Stimulated activated CD4-positive, alpha-beta T cell treated with anti-CD3 and anti-CD28 coated beads, Interleukin-1b, Interleukin-23, amount 100 ng/mL, for 1 hour (primary cell): ENCODE results near the gene PEAR1.
A peak's percentile ranks its signal among the peaks of the same experiment; 100 is the strongest.

ENCODE experiments used
- DNase-seq, 2 donors: peaks; one replicate each; pipeline ENCODE4 v3.0.0-alpha.2; 2020; ENCODE audit warnings: low read depth in 2 of 2

The PEAR1 gene, protein sequence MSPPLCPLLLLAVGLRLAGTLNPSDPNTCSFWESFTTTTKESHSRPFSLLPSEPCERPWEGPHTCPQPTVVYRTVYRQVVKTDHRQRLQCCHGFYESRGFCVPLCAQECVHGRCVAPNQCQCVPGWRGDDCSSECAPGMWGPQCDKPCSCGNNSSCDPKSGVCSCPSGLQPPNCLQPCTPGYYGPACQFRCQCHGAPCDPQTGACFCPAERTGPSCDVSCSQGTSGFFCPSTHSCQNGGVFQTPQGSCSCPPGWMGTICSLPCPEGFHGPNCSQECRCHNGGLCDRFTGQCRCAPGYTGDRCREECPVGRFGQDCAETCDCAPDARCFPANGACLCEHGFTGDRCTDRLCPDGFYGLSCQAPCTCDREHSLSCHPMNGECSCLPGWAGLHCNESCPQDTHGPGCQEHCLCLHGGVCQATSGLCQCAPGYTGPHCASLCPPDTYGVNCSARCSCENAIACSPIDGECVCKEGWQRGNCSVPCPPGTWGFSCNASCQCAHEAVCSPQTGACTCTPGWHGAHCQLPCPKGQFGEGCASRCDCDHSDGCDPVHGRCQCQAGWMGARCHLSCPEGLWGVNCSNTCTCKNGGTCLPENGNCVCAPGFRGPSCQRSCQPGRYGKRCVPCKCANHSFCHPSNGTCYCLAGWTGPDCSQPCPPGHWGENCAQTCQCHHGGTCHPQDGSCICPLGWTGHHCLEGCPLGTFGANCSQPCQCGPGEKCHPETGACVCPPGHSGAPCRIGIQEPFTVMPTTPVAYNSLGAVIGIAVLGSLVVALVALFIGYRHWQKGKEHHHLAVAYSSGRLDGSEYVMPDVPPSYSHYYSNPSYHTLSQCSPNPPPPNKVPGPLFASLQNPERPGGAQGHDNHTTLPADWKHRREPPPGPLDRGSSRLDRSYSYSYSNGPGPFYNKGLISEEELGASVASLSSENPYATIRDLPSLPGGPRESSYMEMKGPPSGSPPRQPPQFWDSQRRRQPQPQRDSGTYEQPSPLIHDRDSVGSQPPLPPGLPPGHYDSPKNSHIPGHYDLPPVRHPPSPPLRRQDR

DNA sequence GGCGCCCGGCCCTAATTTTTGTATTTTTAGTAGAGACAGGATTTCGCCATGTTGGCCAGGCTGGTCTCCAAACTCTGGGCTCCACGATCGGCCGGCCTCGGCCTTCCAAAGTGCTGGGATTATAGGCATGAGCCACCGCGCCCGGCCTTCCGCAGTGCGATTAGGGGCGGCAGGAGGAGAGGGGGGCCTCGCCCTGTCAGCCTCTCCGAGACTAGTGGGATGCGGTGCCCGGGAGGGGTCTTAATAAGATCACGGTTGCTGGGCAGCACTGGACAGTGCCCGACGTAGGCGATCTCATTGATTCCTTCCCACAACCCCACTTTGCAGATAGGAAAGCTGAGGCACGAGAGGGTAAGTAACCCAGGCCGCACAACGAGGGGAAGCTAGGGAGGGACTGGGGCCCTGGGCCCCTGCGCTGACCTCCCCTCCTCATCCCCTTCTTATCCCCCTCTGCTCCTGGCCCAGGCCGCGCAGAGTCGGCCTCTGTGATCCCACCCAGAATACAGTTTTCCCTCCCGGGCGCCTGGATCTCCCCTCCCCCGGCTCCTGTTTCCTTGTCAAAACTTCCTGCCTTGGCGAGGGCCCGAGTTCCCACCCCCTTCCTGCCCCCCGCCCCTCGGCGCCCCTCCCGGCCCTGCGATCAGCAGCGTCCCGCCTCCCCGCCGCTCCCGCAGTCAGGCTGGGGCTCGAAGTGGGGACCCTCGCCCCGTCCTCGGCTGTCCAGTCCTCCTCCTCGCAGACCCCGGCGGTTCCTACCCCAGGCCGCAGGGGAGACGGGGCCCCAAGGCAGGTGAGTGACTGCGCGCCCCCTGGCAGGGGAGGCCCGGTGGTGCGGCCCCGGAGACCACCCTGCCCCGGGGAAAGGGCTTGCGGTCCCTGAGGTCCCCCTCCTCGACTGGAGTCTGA lies at the start of gene PEAR1:
Gene PEAR1 (plus strand): TSS at position 671 of the 906 bp plus-strand sequence. CDS start 10,209 bp downstream, outside the sequence.
- DNase-seq = no peak

DNA sequence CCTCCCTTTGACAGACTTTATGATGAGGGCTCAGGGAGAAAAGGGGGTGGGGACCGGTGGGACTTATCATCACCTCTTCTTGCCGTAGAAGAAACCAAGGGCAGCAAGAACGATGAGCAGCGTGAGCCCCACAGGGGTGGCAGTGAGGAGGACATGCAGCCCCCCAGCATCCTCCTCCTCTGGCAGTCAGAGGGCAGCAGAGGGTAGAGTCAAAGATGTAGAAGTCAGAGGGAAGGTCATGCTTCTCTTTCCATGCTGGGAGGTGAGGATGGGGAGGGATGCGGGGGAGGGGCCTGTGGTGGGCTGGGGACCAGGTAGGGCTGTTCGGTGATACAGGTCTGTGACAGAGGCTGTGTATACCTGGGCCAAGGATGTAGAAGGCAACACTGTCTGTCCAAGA lies 49.4 kb upstream of the PEAR1 start:
- no peak for DNase-seq

DNA sequence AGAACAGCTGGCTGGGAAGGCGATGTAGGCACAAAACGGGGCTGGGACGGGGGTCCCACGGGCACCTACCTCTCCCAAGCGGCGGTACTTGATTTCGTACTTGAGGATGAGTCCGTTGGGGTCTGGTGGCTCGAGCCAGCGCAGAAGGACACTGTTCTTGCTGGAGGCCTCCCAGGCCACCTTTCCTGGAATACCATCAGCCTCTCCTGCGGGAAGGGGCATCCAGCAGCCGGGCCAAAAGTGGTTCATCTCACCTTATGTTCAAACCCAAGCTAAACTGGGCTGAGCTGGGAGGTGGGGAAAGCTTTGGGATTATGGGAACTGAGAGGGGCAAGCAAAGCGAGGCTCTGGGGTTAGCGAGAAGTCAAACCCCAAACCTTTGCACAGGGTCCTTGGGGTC lies 48.9 kb upstream of the PEAR1 start:
- DNase-seq = no peak

DNA sequence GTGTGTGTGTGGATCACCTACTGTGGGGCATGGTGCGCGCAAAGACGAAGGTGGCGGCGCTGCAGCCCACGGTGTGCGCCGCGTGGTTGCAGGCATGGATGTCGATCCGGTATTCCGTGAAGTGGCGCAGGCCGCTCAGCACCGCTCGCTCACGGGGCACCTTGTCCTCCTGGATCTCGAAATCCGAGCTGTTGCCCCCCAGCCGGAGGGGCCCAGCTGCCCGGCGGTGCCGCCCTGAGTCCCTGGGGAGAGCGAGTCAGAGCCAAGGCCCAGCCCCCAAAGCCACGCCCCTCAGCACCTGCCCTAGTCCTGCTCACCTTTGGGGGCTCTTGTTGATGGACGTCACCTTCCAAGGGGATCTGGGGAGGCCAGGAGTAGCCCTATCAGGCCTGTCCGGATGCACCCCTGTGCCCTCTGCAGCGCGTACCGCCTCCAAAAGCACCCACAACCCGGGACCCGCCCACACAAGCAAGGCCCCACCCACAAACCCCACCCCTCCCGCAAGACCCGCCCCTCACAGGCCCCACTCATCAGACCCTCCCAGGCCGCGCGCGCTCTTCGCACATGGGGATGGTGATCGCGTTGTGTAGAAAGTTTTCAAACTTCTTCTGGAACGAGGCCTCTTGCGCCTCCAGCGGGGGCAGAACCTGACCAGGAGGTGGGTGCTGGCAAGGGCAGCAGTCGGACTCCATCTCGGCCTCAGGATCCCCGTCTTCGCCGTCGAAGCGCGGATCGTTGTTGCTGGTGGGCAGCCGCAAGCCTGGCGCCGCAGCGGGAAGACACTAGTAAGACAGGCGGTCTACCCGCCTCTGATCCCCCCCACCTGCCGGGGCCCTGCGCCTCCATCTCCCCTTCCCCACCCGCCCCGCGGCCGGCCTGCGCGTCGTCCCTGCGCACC lies 48.2 kb upstream of the PEAR1 start:
- DNase-seq = no peak

DNA sequence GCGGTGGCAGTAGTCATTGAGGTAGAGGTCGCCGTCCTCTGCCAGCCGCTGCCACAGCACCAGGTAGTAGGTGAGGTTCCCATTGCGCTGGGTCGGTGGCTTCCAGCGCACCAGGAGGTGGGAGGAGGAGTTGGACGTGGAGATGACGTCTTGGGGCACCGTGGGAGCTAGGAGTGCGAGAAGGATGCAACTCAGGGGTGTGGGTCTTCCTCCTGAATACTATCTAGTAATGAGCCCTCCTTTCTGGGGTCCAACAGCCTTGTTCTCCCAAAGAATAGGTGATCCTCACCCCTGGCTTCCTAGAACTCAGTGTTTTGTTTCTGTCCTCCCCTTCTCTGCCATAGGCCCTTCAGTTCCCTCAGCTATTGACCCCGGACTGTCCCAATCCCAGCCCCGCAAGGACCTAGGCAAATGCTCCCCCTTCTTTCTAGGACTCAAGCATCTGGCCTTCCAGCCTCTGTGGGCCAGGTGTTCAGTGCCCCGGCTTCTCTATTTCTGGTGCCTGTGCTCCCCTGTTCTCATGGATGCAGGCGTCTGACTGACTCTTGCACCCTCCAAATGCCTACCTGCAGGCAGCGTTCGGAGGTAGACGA lies 47.5 kb upstream of the PEAR1 start:
- no peak for DNase-seq

DNA sequence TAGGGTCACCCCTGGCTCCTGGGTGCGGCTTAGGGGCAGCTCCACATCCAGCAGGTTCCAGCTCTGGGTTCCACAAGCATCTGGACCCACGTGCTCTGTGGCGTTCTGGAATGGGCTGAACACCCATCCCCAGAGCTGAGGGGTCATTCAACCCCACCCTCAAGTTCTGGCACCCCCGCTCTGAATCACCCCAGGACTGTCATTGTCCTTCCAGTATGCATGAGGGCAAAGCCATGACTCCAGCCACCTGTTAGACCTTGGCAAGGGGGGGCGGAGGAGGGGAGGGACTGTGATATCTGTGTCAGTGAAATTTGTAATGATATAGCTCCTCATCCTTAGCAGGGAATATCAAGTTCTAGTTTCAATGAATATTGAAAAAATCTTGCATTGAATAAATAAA lies 46.9 kb upstream of the PEAR1 start:
- DNase-seq = no peak

DNA sequence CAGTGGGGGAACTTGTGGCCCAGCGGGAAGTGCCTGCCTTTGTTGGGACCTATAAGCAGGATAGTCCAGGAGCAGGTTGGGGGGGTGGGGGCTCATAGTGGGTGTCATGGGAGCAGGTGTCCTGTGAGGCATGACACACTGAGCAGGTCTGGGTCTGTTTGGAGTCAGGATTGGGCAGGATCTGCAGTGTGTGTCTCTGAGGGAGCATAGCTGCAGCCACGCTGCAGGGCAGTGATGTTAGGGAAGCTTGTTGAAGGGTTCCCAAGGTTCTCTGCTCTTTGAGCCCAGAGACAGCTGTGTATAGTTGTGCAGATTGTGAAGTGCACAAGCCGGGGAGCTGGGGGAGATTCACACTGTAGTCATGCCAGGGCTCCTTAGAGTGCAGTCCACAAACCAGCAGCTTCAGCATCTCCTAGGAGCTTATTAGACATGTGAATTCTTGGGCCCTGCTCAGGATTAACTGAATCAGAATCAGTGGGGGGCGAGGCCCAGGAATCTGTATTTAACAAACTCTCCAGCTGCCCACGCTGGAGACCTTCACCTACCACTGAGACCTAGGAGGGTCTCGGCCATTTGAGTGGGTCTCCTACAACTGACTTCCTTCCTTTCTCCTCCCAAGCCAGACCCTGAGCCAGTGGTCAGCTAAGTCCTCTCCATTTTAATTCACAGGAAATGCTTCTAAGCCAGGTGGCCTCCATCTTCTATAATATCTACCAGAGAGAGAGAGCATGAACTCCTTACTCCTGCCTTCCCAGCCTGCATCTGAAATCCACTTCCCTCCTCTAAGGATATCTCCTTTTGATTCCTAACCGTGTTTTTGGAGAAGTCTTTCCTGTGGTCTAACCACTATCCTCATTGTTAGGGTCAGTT lies 45.7 kb upstream of the PEAR1 start:
- DNase-seq = no peak

DNA sequence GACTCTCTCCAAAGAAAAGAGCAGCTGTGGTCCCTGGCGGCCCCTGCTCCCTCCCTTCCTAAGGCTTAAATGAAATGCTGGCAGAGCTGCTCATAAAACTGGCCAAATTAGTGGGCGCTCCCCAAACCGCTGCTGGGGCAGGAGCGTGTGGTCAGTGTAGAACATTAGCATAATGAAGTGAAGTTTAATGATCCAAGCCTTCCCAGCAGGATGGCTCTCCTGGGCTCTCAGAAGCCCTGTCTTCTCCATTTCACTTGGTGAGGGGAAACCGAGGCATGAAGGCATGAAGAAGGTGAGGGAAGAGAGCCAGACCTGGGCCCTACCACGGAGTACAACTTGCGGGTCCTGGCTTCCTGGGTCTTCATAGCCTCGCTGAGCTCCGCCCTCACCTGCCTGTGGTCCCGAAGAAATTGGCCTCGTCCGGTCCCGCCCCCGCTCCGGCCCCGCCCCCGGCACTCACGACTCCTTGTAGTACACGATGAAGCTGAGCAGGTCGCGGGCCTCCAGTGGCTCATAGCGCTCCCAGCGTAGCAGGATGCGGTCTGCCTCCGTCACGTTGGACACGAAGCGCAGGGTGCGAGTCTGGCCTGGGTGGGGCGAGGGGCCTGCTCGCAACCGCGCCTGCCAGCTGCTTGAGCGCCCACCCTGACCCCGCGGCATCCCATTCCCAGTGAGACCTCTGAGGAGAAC lies 44.9 kb upstream of the PEAR1 start:
- peak in 1 of 2 donors; percentile 22 for DNase-seq

DNA sequence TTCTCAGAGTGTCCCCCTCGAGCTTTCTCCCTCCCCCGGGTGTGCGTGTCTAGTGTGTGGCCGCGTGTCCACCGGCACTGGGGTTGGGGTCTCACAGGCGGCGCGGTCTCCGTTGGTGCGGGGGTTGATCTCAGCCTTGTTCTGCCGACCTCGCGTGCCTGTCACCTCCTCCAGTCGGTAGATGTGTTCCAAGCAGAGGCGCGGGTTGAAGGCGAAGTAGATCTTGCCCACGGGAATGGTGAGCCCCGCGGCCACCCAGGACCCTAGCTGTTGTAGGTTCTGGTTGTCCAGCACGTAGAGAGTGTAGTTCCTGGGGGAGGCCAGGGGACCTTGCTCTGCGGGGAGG lies 44.4 kb upstream of the PEAR1 start:
- no peak for DNase-seq

DNA sequence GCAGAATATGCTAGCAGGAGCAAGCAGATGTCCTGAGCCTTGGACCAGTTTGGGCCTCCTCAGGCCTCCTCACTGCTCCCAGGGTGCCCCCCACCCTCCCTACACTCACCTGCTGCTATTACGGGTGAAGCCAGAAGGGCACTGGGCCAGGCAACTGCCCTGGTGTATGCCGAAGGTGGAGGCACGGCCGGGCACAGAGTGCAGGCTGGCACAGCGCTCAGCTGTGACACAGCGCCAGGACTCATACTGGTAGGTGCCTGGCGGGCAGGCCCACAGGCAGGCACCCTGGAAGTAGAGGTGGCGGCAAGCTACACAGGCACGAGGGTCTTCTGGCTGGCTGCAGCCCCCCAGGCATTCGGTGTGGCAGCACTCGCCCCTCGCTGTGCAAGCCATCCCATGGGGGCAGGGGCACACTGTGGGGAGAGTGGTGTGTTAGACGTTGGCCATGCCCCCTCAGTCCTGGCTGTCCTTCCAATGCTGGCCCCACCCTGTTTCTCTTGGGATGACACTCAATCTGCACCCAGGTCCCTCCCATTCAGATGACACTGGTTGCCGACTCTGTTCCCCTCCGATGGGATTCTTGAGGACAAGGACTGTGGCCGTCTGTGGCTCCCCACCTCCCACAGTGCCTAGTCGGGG lies 41.6 kb upstream of the PEAR1 start:
- DNase-seq = no peak

DNA sequence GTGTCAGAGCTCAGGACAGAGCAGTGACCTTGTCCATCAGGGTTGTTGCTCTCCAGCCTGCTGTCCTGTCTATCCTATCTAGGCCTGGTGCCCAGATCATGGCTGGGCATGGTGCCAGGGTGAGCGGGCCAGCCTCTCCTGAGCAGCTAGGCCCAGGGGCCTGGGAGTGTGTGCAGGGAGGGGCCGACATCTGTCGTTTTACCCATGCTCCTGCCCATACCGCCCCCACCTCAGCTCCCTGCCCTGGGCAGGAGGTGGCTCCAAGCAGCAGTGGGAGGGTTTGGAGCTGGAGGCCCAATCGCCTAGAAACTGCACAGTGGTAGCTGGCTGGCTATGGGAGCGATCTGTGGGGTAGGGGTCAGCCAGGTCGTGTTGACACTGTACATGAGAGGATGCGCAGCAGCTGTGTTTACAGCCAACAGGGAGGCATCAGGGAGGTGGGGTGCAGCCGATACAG lies 41.1 kb upstream of the PEAR1 start:
- no peak for DNase-seq

DNA sequence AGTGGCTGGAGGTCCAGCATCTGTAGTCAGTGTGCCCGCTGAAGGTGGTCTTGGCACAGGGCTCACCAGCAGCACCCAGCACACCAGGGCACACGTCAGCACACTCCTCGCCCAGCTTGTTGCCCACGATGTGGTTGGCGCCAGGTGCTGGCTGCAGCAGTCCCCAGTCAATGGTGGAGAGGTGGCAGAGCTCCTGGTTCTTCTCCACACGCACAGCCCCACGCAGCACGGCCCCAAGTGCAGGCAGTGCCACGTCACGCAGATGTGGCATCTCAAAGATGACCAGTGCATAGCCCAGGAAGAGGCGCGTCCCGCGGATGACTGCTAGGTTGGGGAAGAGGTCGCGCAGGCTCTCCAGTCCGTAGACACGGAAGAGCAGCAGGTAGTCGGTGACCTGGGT lies 39.8 kb upstream of the PEAR1 start:
- DNase-seq = no peak

DNA sequence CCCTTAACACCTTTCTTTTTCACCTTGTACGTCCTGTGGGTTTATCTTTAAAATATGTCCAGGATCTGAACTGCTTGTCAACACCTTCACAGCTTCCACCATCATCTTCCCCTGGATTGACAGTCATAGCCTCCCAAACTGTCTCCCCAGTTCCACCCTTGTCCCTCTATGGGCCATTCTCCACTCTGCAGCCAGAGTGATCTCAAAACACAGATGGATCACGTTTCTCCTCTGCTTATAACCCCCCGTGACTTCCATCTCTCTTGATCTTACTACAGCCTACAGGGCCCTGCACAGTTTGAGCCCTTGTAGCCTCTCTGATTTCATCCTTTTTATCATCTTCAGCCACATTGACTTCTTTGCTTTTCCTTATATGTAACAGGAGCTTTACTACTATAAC lies 38.9 kb upstream of the PEAR1 start:
- no peak for DNase-seq

DNA sequence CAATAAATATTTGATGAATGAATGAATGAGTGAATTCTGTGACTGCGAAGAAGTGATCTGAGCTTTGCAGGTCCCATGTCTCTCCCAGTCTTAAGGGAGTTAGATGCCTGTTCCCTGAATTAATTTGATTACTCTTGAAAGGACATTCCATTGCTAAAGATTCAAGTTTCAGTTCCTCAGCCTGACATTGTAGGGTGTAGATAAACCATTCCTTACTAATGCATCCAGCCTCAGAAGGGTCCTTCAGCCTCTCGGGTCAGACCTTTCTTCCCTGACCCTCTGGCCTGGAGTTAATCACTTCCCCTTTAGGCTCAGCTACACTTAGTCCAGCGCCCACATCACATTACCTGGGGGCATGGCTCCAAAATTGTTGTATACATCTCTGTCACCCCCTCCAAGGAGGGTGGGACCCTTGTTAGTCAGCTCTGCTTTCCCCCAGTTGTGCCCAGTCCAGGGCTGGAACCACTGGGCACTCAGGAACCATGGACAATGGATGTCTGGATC lies 37.2 kb upstream of the PEAR1 start:
- no peak for DNase-seq

DNA sequence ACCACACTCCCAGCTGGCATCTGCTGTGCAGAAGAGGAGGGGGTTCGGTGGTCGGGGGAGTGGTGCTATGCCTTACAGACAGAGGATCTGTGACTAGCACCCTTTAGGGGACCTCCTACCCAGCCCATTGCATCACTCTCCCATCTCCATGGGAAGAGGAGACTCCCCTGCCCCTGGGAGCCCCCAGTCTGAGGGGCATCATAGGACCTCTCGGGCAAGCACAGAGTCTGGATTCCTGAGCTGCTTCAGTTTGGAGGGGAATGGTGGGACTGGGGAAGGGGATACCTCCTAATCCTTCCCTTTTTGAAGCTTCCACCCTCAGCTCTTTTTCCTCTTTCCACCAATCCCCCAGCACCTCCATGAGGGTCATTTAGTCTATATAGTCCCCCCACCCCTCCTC lies 36.0 kb upstream of the PEAR1 start:
- no peak for DNase-seq

DNA sequence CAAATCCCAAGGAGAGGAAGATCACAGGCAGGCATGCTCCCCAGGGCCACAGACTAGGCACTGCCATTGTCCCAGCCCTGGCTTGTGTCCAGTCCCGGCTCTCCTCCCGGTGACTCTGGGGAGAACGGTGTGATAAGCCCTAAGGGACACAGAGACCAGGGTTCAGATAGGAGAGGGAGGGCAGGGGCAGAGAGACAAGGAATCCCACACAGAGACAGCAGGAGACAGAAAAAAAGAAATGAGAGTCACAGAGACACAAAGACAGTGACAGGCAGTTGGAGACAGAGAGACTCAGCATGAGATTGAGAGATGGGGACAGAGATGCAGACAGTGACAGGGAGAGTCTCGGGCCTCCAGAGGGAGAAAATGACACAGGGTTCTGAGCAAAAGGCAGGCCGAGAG lies 35.0 kb upstream of the PEAR1 start:
- DNase-seq = no peak

DNA sequence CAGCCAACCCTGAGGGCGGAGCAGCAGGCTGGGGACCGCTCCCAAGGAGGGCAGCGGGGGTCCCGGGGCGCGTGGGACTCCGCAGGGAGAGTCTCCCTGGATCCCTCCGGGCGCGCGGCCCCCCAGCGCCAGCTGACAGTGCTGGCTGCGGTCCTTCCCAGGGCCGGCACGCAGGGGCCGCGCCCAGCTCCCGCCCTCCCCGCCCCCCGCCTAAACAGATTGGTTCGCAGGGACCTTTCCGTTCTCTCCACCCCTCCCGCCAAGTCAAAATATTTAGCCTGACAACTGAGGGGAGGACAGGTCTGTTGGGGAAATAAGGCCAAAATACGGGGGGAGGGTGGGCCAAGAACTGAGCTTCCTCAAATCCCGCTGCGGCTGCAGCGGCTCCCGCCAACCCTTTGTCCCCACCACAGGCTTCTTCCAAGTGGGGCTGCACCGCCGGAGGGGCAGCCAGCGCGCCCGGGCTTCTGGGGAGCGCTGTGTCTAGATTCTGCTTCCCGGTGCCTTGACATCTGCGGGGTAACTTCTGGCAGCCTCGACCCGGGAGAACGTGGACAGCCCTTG lies 34.5 kb upstream of the PEAR1 start, which contains the start of gene INSRR:
Gene INSRR (minus strand): TSS at position 159 of the 564 bp plus-strand sequence. CDS start 496 bp downstream, outside the sequence.
- no peak for DNase-seq
